Stimulated activated CD4-positive, alpha-beta T cell treated with anti-CD3 and anti-CD28 coated beads, Interleukin-2, amount 100 ng/mL, for 24 hours (primary cell): ENCODE data around the gene SUN5.
A peak's percentile ranks its signal among the peaks of the same experiment; 100 is the strongest.
"Not testable (repeated sequence)": the region's sequence is repeated elsewhere in the genome, so short reads cannot be mapped to it uniquely, and the experiment has no call there.

ENCODE experiments used
- DNase-seq, 2 donors: peaks; one replicate each; pipeline ENCODE4 v3.0.0-alpha.2; 2020

SUN5 gene

DNA sequence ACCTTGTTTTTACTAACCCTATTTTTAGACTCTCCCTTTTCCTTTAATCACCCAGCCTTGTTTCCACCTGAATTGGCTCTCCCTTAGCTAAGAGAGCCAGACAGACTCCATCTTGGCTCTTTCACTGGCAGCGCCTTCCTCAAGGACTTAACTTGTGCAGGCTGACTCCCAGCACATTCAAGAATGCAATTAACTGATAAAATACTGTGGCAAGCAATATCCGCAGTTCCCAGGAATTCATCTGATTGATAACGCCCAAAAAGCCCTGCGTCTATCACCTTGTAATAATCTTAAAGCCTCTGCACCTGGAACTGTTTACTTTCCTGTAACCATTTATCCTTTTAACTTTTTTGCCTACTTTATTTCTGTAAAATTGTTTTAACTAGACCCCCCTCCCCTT is 29.1 kb downstream of the SUN5 start:
- DNase-seq, result not testable (repeated sequence)

DNA sequence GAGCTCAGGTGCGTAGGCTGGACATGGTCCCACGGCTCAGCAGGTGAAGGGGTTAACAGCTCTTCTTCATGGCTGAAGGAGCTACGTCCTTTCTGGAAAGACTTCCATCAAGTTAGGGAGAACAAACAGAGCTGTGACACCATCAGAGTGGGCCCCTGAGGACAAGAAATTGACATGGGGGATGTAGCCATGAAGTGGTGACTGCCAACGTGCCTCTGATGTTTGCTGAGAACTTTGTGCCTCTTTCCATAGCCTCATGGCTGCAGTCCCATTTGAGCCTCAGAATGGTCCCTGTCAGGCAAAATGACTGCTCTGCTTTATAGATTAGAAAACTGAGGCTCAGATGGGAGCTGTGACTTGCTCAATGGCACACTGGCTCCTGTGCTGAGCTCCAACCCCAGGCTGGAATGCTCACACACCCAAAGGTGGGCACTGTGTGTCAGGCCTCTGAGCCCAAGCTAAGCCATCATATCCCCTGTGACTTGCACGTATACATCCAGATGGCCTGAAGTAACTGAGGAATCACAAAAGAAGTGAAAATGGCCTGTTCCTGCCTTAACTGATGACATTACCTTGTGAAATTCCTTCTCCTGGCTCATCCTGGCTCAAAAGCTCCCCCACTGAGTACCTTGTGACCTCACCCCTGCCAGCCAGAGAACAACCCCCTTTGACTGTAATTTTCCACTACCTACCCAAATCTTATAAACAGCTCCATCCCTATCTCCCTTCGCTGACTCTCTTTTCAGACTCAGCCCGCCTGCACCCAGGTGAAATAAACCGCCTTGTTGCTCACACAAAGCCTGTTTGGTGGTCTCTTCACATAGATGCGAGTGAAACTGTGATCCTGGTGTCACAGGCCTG is 29.8 kb downstream of the SUN5 start:
- peak in 1 of 2 donors; percentile 16 for DNase-seq

DNA sequence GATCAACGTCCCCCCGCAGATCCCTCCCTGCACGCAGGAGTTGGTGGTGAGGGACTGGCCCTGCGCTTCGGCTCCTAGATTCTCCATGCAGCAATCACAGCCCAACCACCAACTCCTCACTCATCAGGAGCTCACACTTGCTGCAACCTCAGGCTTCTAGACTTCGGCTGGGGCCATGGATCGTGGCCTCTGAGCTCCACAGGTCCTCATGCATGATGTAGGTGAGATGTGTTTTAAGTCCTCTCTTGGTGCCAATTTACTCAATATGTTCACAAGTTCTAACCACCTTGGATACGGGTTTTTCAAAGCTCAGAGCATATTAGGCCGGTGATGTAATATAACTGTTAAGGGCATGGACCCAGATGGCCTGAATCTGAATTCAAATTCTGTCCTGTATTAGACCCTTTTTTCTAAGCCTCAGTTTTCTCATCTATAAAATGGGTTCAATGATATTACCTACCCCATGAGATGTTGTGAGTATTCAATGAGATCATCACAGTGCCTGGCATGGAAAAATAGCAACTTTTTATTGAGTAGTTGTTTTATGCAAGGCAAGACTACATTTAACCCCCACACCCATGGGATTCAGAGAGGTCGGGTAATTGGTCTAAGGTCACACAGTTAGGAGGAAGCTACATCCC is 31.0 kb downstream of the SUN5 start:
- peak in 1 of 2 donors; percentile 28 for DNase-seq

DNA sequence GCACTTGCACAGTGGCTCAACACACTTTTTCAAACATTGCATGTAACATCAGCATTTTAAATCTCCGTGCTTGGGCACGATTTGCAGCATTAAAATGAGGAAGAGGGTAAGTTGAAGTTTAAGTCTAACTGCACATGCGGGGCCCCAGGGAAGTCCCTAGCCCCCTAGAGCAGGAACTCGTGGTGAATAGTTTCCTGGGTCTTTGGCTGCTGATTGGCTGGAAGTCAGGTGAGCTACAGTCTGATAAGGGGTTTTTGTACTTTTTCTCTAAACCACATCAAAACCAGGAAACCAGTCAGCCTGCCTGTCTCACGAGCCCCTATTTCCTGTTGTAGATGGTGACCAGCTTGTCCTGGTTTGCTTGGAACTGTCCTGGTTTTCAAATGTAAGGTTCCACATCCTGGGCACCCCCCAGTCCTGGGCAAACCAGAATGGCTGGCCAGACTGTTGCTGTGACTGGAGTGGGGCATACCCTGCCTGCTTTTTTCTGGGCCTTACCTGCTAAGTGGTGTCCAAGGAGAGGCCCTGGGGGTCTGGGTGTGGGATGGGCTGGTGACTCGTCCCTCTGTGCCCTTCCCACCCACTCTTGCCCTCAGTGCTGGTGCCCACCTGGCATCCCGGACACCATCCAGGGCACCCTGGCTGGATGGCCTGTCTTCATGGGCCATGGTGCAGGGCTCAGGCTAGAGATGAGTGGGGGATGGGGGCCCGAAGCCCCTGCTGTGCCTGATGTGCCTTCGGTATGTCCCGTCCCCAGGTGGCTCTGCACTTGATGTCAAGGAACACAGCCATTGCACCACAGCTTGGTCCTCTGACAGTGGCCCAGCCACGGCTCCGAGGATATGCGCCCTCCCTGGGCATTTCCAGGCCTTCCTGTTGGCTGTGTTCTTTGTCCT is 31.8 kb downstream of the SUN5 start:
- DNase-seq, result peak; percentile 74 to 81

DNA sequence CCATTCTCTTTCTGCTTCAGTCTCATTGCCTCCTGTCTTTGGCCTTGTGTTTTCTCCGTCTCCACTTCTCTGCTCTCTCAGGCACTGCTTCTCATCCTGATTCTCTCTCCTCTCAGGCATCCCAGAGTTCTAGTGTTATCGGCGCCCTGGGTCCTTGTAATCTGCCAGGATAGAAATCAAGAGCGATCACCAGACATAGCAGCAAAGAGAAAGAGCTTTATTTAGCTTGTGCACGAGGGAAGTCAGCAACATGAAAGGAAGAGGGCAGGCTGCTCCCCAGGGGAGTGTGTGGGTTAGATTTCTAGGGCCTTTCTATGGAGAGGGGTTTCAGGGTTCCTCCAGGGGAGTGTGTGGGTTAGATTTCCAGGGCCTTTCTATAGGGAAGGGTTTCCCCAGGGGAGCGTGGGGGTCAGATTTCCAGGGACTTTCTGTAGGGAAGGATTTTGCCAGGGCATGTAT is 32.5 kb downstream of the SUN5 start:
- peak; percentile 28 to 40 for DNase-seq

DNA sequence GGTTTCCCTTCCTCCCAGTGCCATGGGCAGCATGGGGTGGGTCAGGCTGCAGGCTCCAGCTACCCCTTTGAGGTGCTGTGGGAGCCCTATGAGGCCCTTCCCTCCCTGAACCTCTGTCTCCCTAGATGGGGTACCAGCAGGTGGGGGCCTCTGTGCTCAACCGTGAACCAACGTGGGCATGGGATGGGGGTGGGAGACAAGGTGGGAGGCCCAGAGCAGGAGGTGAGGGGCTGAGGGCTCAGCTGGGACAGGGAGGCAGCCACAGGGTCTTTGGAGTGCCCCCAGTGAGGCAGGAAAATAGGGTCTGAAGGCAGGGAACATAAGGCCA is 33.3 kb downstream of the SUN5 start:
- DNase-seq, result peak; percentile 22 to 24

DNA sequence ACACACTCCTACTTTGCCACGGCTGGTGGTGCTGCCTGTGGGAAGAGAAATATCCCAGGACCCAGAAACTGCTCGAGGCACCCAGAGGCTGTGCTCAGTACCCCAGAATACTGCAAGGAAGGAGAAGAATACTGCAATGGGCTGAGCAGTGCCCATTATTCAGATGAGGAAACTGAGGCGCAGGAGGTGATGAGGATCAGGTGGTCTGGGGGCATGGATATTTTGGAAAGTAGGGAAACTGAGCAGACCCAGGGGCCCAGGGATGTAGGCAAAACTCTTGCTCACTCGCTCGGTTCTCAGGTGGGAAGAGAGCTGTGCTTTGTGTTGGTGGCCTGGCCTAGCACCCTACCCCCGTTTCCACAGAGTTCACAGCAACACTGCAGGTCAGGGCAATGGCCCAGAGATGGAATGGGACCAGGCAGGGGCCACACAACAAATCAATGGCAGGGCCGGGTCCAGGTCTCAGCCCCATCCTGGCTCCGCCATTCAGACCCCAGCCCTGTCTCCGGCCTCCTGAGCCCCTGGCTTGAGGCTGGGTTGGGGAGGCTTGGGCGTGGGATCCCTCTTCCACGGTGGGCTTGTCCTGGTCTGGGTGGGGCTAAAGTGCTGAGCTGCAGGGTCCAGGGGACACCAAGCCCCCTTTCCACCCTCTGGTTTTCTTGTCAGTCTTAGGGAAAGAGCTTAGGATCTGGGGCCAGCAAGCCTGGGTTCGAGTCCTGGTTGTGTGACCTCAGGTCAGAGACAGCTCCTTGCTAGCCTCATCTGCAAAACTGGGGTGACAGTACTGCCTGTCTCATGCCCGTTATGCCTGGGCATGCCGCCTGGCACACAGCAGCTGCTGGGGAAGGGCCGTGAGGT is 33.9 kb downstream of the SUN5 start:
- DNase-seq, result peak in 1 of 2 donors; percentile 13

DNA sequence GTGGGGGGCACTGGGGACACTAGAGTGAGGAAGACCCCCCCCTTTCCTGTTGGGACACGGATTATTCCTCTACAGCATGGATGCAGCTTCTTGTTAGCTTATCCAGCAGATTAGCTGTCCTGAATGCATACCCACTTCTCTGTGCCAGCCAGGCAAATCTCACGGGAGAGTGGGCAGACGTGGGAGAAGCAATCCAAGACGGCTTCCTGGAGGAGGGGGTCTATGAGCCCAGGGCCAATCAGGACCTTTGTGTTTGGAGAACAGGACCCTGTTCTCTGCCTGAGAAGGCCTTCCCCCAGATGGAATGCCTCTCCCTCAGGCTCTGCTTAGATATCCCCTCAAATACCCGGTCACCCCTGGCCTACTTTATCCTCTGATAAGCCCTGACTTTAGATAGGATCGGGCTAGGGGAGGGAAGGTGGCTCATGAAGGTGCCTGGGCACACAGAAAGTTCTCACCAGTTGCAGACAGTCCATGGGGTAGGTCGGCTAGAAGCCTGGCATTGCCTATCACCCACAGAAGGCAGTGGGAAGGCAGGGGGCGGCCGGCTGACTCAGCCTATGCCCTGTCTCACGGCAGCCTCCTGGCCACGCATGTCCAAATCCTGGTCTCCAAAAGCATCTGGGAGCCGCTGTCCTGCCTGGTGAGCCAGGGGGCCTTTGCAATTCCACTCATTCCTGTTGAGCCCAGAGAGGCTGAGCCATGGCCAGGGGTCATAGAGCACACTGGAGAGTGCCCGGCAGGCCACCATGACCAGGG is 34.7 kb downstream of the SUN5 start:
- DNase-seq, result peak in 1 of 2 donors; percentile 18

DNA sequence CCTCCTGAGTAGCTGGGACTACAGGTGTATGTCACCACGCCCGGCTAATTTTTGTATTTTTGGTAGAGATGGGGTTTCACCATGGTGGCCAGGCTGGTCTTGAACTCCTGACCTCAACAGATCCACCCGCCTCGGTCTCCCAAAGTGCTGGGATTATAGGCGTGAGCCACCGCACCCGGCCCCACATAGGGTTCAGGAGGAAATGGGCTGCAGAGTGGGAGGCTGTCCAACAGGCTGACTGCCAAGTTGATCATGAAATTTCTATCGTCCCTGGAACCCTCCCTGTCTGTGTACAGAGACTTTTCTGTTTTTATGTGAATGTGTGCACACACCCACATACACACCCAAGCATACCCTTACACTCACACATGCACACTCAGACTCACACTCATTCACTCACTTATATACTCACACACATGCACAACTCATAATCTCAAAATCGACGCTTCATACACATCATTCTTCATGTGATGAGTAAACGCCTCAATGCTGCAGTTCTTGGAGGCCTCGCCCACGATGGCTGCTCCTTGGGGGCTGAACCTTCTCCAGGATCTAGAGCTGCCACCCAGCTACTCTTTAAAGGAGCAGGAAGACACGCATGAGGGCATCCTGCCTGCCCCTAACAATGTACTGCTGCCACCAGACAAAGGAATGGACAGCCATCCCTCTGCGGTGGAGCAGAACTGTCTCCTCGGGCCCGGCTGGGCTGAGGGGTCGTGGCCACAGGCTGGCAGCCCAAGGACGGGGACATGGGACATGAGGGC is 35.6 kb downstream of the SUN5 start:
- DNase-seq, result peak; percentile 46 to 52

DNA sequence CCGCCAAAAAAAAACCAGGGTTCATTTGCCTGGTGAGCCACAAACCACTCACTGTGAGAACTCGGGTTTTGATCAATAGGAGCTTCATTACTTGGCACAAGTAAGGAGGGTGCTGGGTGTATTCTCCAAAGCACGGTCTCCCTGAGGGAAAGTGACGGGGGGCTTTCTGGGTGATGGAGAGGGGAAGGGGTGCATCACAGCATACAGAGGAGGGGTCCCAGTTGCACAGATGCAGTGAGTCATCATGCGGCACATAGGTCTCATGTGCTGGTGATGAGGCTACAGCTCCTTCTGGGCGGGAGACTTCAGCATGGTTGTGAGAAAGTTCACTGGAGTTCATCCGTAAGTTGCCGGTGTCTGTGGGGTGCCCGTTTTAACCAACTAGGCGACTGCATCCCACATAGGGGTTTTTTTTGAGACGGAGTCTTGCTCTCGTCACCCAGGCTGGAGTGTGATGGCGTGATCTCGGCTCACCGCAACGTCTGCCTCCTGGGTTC is 36.2 kb downstream of the SUN5 start:
- peak; percentile 42 to 47 for DNase-seq

DNA sequence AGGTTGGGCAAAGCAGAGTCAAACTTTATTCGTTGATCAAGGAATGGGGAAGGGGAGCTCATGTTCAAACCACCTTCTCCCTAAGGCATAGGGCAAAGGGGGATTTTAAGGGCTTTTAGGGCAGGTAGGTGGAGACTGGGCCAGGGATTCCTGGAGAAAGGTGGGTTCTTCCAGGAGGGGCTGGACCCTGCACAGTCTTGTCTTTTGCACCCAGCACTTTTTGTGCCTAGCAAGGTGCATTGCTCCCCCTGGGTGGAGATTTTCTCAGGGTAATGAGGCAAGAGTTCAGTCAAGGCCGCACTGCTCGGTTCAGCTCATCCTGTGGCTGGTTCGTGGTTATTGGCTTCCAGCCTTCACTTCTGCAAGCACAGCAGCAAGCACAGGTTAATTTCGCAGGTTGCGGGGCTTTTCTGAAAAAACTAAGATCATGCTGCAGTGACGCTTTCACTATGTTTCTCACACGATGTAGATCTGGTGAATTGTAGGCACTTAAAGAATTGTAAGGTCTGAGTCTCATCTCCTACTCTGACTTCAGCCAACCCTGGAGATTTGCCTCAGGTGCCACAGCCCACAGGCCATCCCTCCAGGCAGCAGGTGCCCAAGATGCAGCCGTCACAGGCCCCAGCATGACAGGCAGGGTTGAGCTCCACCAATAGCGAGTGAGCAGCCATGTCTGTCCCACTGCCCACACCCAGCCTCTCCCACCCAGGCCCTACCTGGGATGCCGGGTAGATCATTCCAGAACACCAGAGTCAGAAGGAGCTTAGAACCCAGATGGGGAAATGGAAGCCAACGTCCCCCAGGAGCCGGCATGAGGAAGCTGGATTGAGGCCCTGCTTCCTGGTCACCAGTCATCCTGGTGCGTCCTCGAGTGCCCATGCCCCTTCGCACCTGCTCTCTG is 37.1 kb downstream of the SUN5 start:
- peak; percentile 40 to 50 for DNase-seq

DNA sequence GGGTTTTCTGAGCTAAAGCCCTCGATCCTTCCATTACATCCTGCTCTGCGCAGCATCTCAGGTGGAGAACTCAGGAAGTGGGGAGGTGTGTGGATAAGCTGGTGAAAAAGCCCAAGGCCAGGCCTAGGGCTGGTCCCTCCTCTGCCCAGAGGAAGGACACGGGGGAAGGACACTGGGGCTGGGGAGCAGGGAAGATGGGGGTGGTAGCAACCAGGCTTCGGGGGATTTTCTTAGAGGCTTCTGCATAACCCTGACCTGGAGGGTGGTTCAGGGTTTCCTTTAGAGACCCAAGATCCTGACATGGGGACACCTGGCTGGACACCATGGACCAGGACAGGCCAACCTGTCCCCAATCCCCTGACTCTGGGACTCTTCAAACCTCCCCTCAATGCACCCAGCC is 37.9 kb downstream of the SUN5 start:
- peak in 1 of 2 donors; percentile 17 for DNase-seq

DNA sequence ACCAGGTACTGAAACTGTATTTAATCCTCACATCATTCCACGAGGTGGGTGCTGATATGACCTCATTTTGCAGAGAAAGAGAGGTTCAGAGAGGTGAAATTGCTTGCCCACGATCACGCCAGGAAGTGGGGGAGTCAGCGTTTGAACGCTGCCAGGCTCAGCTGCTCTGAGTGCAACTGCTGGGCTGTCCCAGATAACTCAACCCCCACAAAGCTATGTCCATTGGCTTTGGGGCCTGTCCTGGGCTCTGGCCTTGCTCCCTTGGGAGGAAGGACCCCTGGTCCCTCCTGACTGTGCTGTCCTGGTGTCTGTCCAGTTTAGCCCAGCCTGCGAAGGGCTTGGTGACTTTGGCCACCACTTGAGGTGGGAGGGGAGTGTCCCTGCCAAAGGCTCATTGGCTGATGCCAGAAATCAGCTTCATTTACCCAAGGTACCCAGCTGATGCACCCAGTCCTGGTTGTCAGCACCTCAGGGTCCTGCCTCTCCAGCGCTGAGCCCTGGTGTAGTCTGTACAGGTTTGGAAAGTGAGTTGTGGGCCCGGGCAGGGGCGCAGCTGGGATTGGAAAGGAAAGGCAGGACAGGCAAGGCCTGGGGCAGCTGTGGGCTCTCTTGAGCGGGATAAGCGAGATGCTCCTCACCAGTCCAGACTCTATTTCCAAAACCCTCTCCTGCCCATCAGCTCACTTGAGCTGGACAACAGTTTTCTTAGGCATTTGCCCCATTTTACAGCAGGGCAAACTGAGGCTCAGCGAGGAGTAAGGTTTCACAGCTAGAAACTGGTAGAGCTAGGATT is 38.5 kb downstream of the SUN5 start:
- peak in 1 of 2 donors; percentile 18 for DNase-seq

DNA sequence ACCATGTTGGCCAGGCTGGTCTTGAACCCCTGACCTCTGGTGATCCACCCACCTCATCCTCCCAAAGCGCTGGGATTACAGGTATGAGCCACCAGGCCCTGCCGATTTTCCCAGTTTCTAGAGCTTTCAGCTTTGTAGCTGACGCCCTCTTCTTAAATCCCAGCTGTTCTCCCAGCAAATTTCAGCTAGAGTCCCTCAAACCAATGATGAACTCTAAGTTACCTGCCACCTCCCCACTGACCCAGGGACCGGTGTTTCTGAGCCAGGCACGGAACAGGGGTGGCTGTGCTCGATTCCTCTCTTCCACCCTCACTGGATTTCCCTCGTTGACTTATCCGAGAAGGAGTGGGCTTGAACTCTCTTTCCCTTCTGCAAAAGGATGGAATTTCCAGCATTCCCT is 39.1 kb downstream of the SUN5 start:
- no peak for DNase-seq

DNA sequence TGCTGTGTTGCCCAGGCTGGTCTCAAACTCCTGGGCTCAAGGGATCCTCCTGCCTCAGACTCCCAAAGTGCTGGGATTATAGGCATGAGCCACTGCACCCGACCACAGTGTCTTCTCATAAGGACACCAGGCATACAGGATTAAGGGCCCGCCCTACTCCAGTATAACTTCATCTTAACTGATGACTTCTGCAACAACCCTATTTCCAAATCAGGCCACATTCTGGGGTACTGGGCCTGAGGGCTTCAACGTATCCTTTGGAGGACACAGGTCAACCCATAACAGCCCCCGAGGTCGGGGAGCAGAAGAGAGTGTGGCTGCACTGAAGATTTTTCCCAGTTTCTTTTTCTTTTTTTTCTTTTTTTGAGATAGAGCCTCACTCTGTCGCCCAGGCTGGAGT is 39.7 kb downstream of the SUN5 start:
- DNase-seq, result no peak

DNA sequence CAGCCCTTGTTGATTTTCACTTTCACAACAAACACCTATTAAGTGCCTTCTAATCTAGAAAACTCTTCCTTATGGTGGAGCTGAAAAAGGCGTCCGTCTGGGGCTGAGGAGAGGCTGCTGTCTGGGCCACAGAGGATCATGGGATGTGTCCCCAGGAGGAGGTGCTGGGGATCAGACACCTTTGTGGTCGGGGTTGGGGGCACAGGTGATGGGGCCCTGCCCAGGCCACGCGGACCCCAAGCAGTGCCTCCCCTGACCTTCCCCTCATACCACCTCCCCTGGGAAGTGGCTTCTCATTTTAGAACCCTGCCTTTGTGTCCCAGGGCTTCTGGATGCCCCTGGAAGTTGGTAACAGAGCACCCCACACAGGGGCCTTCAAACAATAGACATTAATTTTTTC is 41.1 kb downstream of the SUN5 start:
- peak in 1 of 2 donors; percentile 15 for DNase-seq

DNA sequence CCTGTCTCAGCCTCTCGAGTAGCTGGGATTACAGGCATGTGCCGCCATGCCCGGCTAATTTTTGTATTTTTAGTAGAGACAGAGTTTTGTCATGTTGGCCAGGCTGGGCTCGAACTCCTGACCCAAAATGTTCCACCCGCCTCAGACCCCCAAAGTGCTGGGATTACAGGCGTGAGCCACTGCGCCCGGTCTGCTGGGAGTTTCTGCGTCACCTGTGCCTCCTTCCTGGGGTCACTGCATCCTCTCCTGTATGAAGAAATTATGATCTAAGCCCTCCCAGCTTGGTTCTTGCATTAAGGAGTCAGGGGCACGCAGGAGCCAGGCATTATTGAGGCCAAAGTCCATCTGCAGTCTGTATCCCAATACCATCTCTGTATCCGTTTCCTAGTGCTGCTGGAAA is 41.6 kb downstream of the SUN5 start:
- DNase-seq, result not testable (repeated sequence)

DNA sequence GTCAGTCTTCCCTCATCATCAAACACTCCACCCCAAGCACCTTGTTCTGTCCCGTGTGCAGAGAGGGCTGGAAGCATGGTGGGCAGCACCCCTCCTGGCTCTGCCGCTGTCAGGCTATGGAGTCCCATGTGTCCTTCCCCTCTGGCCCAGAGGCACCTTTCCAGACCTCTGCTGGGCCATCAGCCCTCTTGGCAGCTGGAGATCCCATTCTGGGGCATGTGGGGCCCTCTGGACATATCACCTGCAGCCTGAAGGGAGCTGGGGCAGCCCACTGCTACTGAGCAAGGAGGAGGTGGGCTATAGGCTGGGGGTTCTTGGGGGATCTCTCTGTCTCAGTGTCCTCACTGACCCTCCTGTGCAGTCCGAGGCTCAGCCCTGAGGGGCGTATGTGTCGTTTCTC is 42.2 kb downstream of the SUN5 start:
- no peak for DNase-seq
